ENCODE measurements around the gene GNG7. TPM values are rescaled to one million over a fixed set of nuclear protein-coding genes. Genes with fewer than 3 reads are reported as not detected.
"Not testable (repeated sequence)": the region's sequence is repeated elsewhere in the genome, so short reads cannot be mapped to it uniquely, and the experiment has no call there.

GNG7 gene
- total RNA-seq, 1 donor from 2014 or later: 1.8 TPM

- peak; percentile 10 for DNase-seq (ENCODE audit: low read depth)
These were observed 126.6 kb downstream of the GNG7 start for GRCh38 chr19:2575734-2576481.

- no peak for DNase-seq (ENCODE audit: low read depth)
These were observed 127.4 kb downstream of the GNG7 start for GRCh38 chr19:2574971-2575630.

GRCh38 chr19:2574478-2574931, 128.0 kb downstream of the GNG7 start:
- DNase-seq (ENCODE audit: low read depth): no peak

- DNase-seq (ENCODE audit: low read depth): no peak
These were observed 128.6 kb downstream of the GNG7 start for GRCh38 chr19:2573916-2574315.

- DNase-seq (ENCODE audit: low read depth): not testable (repeated sequence)
These were observed 130.3 kb downstream of the GNG7 start for GRCh38 chr19:2572152-2572551.

- DNase-seq (ENCODE audit: low read depth): no peak
These were observed 132.7 kb downstream of the GNG7 start for GRCh38 chr19:2569596-2570465.

- no peak for DNase-seq (ENCODE audit: low read depth)
These were observed 134.5 kb downstream of the GNG7 start for GRCh38 chr19:2567996-2568395.

GRCh38 chr19:2567580-2567979, 134.9 kb downstream of the GNG7 start:
- DNase-seq (ENCODE audit: low read depth): no peak

- not testable (repeated sequence) for DNase-seq (ENCODE audit: low read depth)
These were observed 138.9 kb downstream of the GNG7 start for GRCh38 chr19:2563546-2563945.

GRCh38 chr19:2561895-2562294, 140.6 kb downstream of the GNG7 start:
- DNase-seq (ENCODE audit: low read depth): no peak

- DNase-seq (ENCODE audit: low read depth): no peak
These were observed 141.3 kb downstream of the GNG7 start for GRCh38 chr19:2561221-2561620.

- no peak for DNase-seq (ENCODE audit: low read depth)
These were observed 142.1 kb downstream of the GNG7 start for GRCh38 chr19:2560369-2560768.

- DNase-seq (ENCODE audit: low read depth): no peak
These were observed 144.0 kb downstream of the GNG7 start for GRCh38 chr19:2558543-2558942.

- DNase-seq (ENCODE audit: low read depth): not testable (repeated sequence)
These were observed 144.4 kb downstream of the GNG7 start for GRCh38 chr19:2558131-2558530.

- DNase-seq (ENCODE audit: low read depth): no peak
These were observed 145.4 kb downstream of the GNG7 start for GRCh38 chr19:2557093-2557440.

- DNase-seq (ENCODE audit: low read depth): no peak
These were observed 146.0 kb downstream of the GNG7 start for GRCh38 chr19:2556221-2557092.

- no peak for DNase-seq (ENCODE audit: low read depth)
These were observed 146.9 kb downstream of the GNG7 start for GRCh38 chr19:2555422-2556220.

- DNase-seq (ENCODE audit: low read depth): peak; percentile 77
These were observed 147.6 kb downstream of the GNG7 start for GRCh38 chr19:2554856-2555255.

GRCh38 chr19:2553510-2553909, 149.0 kb downstream of the GNG7 start:
- DNase-seq (ENCODE audit: low read depth): no peak

GRCh38 chr19:2552859-2553258, 149.6 kb downstream of the GNG7 start:
- DNase-seq (ENCODE audit: low read depth): no peak

GRCh38 chr19:2551864-2552185, 150.7 kb downstream of the GNG7 start:
- no peak for DNase-seq (ENCODE audit: low read depth)
